Loucy (cell line): ENCODE results near the gene RGPD8.
A peak's percentile ranks its signal among the peaks of the same experiment; 100 is the strongest.

Source experiments
- H2AFZ ChIP-seq: fragments of 200-600 bp; sonication (generic); 2 replicates; pipeline ENCODE4 v1.6.0; 2016; ENCODE audit warnings: antibody characterized with exemption, mild to moderate bottlenecking, low read length, moderate library complexity
- H3F3A ChIP-seq: fragments of 200-600 bp; 2 replicates; pipeline ENCODE4 v1.6.0; 2016; ENCODE audit warnings: antibody characterized with exemption, low read depth, mild to moderate bottlenecking
- H3K27me3 ChIP-seq: fragments of 200-600 bp; sonication (generic); 2 replicates; pipeline ENCODE4 v1.6.1; 2014; ENCODE audit warnings: low read length, mild to moderate bottlenecking; ENCODE audit not compliant: insufficient read depth, poor library complexity, severe bottlenecking
- H3K36me3 ChIP-seq: fragments of 200-600 bp; sonication (generic); 2 replicates; pipeline ENCODE4 v1.6.1; 2016; ENCODE audit warnings: low read length; ENCODE audit not compliant: insufficient read depth
- H3K4me1 ChIP-seq: fragments of 200-600 bp; sonication (generic); 2 replicates; pipeline ENCODE4 v1.5.1; 2014; ENCODE audit warnings: low read length, mild to moderate bottlenecking; ENCODE audit not compliant: insufficient read depth, poor library complexity, severe bottlenecking
- H3K4me2 ChIP-seq: fragments of 200-600 bp; sonication (generic); 2 replicates; pipeline ENCODE4 v1.6.0; 2014; ENCODE audit warnings: antibody characterized with exemption, low read length, low read depth, mild to moderate bottlenecking; ENCODE audit not compliant: poor library complexity, severe bottlenecking
- H3K4me3 ChIP-seq: fragments of 200-600 bp; sonication (generic); 2 replicates; pipeline ENCODE4 v1.5.1; 2014; ENCODE audit warnings: low read length, mild to moderate bottlenecking, mixed read lengths; ENCODE audit not compliant: poor library complexity, severe bottlenecking
- H3K79me2 ChIP-seq: fragments of 200-600 bp; sonication (generic); 2 replicates; pipeline ENCODE4 v1.6.1; 2014; ENCODE audit warnings: low read length; ENCODE audit not compliant: insufficient read depth
- H3K9ac ChIP-seq: fragments of 200-600 bp; sonication (generic); 2 replicates; pipeline ENCODE4 v1.6.0; 2014; ENCODE audit warnings: mild to moderate bottlenecking, low read depth, low read length, moderate library complexity; ENCODE audit not compliant: poor library complexity, severe bottlenecking
- H3K9me2 ChIP-seq: fragments of 200-600 bp; sonication (generic); replicated peaks from 2 replicates; pipeline ENCODE4 v1.6.1; 2016; ENCODE audit warnings: low read depth, low read length, mixed read lengths
- H3K9me3 ChIP-seq: fragments of 200-600 bp; sonication (generic); 2 replicates; pipeline ENCODE4 v1.6.1; 2014; ENCODE audit warnings: mild to moderate bottlenecking, antibody characterized with exemption, low read length, low read depth; ENCODE audit not compliant: insufficient read depth
- H4K20me1 ChIP-seq: fragments of 200-600 bp; sonication (generic); 2 replicates; pipeline ENCODE4 v1.6.0; 2014; ENCODE audit warnings: antibody characterized with exemption, low read length, mild to moderate bottlenecking; ENCODE audit not compliant: insufficient read depth, poor library complexity, severe bottlenecking
- EZH2phosphoT487 ChIP-seq: fragments of 200-600 bp; IDR thresholded peaks from 2 replicates; pipeline ENCODE4 v1.6.1; 2018; ENCODE audit warnings: antibody characterized with exemption, mild to moderate bottlenecking, moderate library complexity, borderline replicate concordance
- TF ChIP-seq, protein P1 (sequence below): fragments of 200-600 bp; sonication (generic); conservative IDR thresholded peaks from 2 replicates; pipeline ENCODE4 v1.5.1; 2014; ENCODE audit warnings: mild to moderate bottlenecking, antibody characterized with exemption, low read length

The RGPD8 gene

DNA sequence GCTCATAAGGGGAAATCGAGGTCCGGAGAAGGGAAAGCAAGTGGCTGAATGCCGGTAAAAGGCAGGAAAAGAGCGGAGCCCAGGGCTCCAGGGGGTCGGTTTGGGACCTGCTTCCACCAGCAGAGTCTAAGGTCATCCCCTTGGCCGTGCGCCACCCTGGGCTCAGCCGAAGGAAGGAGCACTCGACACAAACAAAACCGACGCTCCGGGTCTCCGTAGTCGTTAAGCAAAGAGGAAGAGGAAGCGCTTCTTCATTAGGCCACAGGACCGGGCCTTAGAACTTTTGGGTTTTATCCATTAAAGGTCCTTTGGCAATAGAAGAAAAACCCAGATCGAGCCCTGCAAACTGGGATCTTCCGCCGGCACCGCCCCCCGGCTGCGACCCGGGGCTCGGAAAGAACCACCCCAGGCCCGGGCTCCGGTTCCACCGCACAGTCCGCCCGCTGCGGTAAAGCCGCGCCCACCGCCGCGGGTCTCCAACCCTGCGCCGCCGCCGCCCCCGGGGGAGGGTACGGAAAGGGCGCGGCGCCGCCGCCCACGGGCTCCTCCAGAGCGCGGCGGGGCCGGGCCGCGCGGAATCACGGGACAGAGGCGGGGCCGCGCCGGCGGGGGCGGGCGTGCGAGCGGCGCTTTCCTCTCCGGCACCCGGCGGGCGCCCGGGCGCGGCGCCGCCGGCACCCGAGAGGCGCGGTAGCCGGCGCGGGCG is 48.2 kb upstream of the RGPD8 start, which contains the start of gene TTL:
TTL (plus strand) TSS at position 629 of the 706 bp plus-strand sequence. CDS start 189 bp downstream, outside the sequence.
- Histone ChIP-seq H3K79me2 (peaks cover 38% of the 10 kb centered on the region), H3K4me2 (peak within 1 kb of the TSS; percentile 95), H3K9me2 (no peaks in the 10 kb centered on the region), H3K9ac (peak within 1 kb of the TSS; percentile 78), H3K4me3 (peak within 1 kb of the TSS; percentile 90), H3K27me3 (no peaks in the 10 kb centered on the region), H2AFZ (peak within 1 kb of the TSS; percentile 87), H3K4me1 (peaks cover 32% of the 10 kb centered on the region), H3K9me3 (no peaks in the 10 kb centered on the region), H3F3A (no peaks in the 10 kb centered on the region), H4K20me1 (no peaks in the 10 kb centered on the region), H3K36me3 (no peaks in the 10 kb centered on the region)
- no peak for TF ChIP-seq EZH2phosphoT487
- TF ChIP-seq, protein P1, sequence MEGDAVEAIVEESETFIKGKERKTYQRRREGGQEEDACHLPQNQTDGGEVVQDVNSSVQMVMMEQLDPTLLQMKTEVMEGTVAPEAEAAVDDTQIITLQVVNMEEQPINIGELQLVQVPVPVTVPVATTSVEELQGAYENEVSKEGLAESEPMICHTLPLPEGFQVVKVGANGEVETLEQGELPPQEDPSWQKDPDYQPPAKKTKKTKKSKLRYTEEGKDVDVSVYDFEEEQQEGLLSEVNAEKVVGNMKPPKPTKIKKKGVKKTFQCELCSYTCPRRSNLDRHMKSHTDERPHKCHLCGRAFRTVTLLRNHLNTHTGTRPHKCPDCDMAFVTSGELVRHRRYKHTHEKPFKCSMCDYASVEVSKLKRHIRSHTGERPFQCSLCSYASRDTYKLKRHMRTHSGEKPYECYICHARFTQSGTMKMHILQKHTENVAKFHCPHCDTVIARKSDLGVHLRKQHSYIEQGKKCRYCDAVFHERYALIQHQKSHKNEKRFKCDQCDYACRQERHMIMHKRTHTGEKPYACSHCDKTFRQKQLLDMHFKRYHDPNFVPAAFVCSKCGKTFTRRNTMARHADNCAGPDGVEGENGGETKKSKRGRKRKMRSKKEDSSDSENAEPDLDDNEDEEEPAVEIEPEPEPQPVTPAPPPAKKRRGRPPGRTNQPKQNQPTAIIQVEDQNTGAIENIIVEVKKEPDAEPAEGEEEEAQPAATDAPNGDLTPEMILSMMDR = no peak

DNA sequence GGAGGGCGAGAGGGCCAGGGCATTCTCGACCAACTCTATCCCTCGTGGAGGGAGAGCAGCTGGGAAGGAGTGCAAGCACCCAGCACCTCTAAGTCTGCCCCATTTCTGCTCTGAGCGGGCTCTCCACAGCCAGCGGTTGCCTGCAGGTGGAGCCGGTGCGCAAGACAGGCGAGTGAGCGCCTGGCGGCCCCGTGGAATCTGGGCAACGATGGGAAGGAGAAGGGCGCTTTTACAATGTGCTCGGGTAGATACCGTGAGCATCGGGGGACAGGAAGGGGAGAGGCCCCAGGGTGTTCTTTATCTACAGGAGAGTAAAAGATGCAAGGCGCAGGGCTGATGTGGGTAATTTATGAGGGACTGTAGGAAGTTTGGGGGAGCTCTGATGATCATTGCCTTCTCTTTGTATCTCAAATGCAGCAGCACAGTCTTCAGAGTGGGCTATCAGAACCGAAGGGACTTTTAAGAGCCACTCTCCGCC is 47.6 kb upstream of the RGPD8 start:
- no peaks in the 10 kb centered on the region for H4K20me1 ChIP-seq
- peaks cover 26% of the 10 kb centered on the region for H3K4me1 ChIP-seq
- peak overlapping the region; percentile 95 for H3K4me2 ChIP-seq
- H3K79me2 ChIP-seq = peaks cover 36% of the 10 kb centered on the region
- H3K4me3 ChIP-seq = peak overlapping the region; percentile 81
- peak overlapping the region; percentile 78 for H3K9ac ChIP-seq
- no peaks in the 10 kb centered on the region for H3K36me3 ChIP-seq
- peak overlapping the region; percentile 87 for H2AFZ ChIP-seq
- no peaks in the 10 kb centered on the region for H3K27me3 ChIP-seq
- no peaks in the 10 kb centered on the region for H3F3A ChIP-seq
- no peaks in the 10 kb centered on the region for H3K9me3 ChIP-seq
- TF ChIP-seq, protein P1 = peak; percentile 70
- no peak for TF ChIP-seq EZH2phosphoT487
- H3K9me2 ChIP-seq = no peaks in the 10 kb centered on the region

DNA sequence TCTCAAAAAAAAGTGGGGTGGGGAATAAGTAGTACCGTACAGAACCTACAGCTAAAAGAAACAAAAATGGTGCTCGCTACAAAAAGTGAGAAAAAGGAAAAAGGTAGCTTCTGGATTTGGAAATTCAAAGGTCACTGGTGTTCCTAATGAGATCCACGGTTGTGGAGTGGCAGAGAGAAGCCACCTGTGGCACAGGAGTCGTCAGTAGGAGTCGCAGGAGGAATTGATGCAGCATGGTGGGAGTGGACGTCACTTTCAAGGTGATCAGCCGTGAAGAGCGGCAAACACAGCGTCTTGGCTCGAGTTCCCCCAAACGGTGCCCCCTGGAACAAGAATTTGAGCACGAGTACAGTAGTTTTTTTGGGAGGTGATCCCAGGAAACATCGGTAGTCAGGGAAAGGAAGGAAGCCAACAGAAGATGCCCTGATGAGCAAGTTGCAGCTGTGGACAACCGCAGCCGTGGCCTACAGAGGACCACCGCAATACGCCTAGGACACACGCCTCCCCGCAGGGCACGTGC is 47.1 kb upstream of the RGPD8 start:
- H4K20me1 ChIP-seq = no peaks in the 10 kb centered on the region
- H3K4me1 ChIP-seq = peaks cover 21% of the 10 kb centered on the region
- H3K9me3 ChIP-seq = no peaks in the 10 kb centered on the region
- TF ChIP-seq, protein P1 = no peak
- no peak for TF ChIP-seq EZH2phosphoT487
- no peaks in the 10 kb centered on the region for H3K9me2 ChIP-seq
- peak overlapping the region; percentile 81 for H3K4me3 ChIP-seq
- no peaks in the 10 kb centered on the region for H3K27me3 ChIP-seq
- no peaks in the 10 kb centered on the region for H3F3A ChIP-seq
- H3K79me2 ChIP-seq = peaks cover 31% of the 10 kb centered on the region
- H3K4me2 ChIP-seq = peak overlapping the region; percentile 95
- H3K36me3 ChIP-seq = no peaks in the 10 kb centered on the region
- H2AFZ ChIP-seq = peak overlapping the region; percentile 87
- H3K9ac ChIP-seq = peak overlapping the region; percentile 78
